Measurements from ENCODE around the gene TET3.

The TET3 gene

GRCh38 chr2:73980566-73980965 lies 4.1 kb upstream of the TET3 start:
- no peak for TF ChIP-seq CTCF (IDR thresholded peaks at IDR 0.05; ENCODE audit: low read depth, low read length, missing control alignments)
- Histone ChIP-seq H3K4me3 (ENCODE audit: low read depth, low read length) (no peak overlapping the region), H3K27me3 (replicated peaks) (no peaks in the 10 kb centered on the region), H3K36me3 (replicated peaks) (no peaks in the 10 kb centered on the region), H3K27ac (no peak overlapping the region)
- in situ Hi-C loops (cut with HindIII; ENCODE audit: low pct_ligation_motif_present, low sequenced_read_pairs) = no loop called here
- no peak for DNase-seq

GRCh38 chr2:73981081-73982001 lies 3.4 kb upstream of the TET3 start:
- no peak overlapping the region for H3K27ac ChIP-seq
- in situ Hi-C loops (cut with HindIII; ENCODE audit: low pct_ligation_motif_present, low sequenced_read_pairs) = no loop called here
- no peak for TF ChIP-seq CTCF (IDR thresholded peaks at IDR 0.05; ENCODE audit: low read depth, low read length, missing control alignments)
- peak overlapping the region; percentile 39 for H3K4me3 ChIP-seq (ENCODE audit: low read depth, low read length)
- peak; percentile 31 for DNase-seq
- H3K36me3 ChIP-seq (replicated peaks) = no peaks in the 10 kb centered on the region
- H3K27me3 ChIP-seq (replicated peaks) = no peaks in the 10 kb centered on the region

- Histone ChIP-seq H3K27me3 (replicated peaks) (no peaks in the 10 kb centered on the region), H3K27ac (no peak overlapping the region), H3K4me3 (ENCODE audit: low read depth, low read length) (no peak overlapping the region), H3K36me3 (replicated peaks) (no peaks in the 10 kb centered on the region)
- DNase-seq = no peak
- no peak for TF ChIP-seq CTCF (IDR thresholded peaks at IDR 0.05; ENCODE audit: low read depth, low read length, missing control alignments)
- in situ Hi-C loops (cut with HindIII; ENCODE audit: low pct_ligation_motif_present, low sequenced_read_pairs) = no loop called here
Measured at GRCh38 chr2:73982140-73982617, 2.5 kb upstream of the TET3 start.

GRCh38 chr2:73983322-73984202 lies 1.1 kb upstream of the TET3 start:
- TF ChIP-seq CTCF (IDR thresholded peaks at IDR 0.05; ENCODE audit: low read depth, low read length, missing control alignments) = no peak
- Histone ChIP-seq H3K27me3 (replicated peaks) (no peaks in the 10 kb centered on the region), H3K4me3 (ENCODE audit: low read depth, low read length) (peak overlapping the region; percentile 43), H3K27ac (no peak overlapping the region), H3K36me3 (replicated peaks) (no peaks in the 10 kb centered on the region)
- in situ Hi-C loops (cut with HindIII; ENCODE audit: low pct_ligation_motif_present, low sequenced_read_pairs) = no loop called here
- no peak for DNase-seq

GRCh38 chr2:73984922-73985307 lies 205 bp downstream of the TET3 start:
- in situ Hi-C loops (cut with HindIII; ENCODE audit: low pct_ligation_motif_present, low sequenced_read_pairs) = no loop called here
- Histone ChIP-seq H3K27me3 (replicated peaks) (no peaks in the 10 kb centered on the region), H3K36me3 (replicated peaks) (no peaks in the 10 kb centered on the region), H3K4me3 (ENCODE audit: low read depth, low read length) (peak overlapping the region; percentile 43), H3K27ac (no peak overlapping the region)
- DNase-seq = no peak
- TF ChIP-seq CTCF (IDR thresholded peaks at IDR 0.05; ENCODE audit: low read depth, low read length, missing control alignments) = no peak
